Measurements from ENCODE around the gene MGAT4C.

Gene MGAT4C

GRCh38 chr12:86196465-86196864, 59.7 kb downstream of the MGAT4C start:
- H3K4me3 ChIP-seq (ENCODE audit: low read length), result no peak overlapping the region
- no peak for DNase-seq (ENCODE audit: low read depth)
- TF ChIP-seq CTCF (conservative IDR thresholded peaks at IDR 0.05; ENCODE audit: low read depth, low read length), result no peak

- TF ChIP-seq CTCF (conservative IDR thresholded peaks at IDR 0.05; ENCODE audit: low read depth, low read length), result no peak
- no peak for DNase-seq (ENCODE audit: low read depth)
- no peak overlapping the region for H3K4me3 ChIP-seq (ENCODE audit: low read length)
These were observed 61.5 kb downstream of the MGAT4C start for GRCh38 chr12:86194721-86195120.

- no peak for TF ChIP-seq CTCF (conservative IDR thresholded peaks at IDR 0.05; ENCODE audit: low read depth, low read length)
- DNase-seq (ENCODE audit: low read depth), result peak; percentile 2
- no peak overlapping the region for H3K4me3 ChIP-seq (ENCODE audit: low read length)
These were observed 62.3 kb downstream of the MGAT4C start for GRCh38 chr12:86193931-86194330.

GRCh38 chr12:86188226-86188625, 68.0 kb downstream of the MGAT4C start:
- no peak overlapping the region for H3K4me3 ChIP-seq (ENCODE audit: low read length)
- TF ChIP-seq CTCF (conservative IDR thresholded peaks at IDR 0.05; ENCODE audit: low read depth, low read length), result no peak
- DNase-seq (ENCODE audit: low read depth), result no peak

DNA sequence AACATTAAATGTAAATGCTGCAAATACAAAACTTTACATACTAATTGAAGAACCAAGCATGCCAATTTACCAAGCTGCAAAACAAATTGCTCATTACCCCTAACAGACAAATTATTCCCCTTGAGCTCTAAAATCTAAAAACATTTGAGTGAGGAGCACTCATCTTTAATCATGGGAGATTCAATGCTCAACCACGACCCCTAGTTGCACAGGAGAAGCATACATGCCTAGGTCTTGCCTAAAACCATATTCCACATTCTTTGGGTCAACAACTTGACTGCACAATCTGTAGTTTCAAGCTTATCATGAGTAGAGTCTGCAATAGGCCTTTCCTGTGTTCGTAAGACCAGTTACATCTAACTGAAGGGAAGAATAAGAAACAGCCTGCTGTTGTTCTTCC, 69.7 kb downstream of the MGAT4C start:
- no peak for TF ChIP-seq CTCF (conservative IDR thresholded peaks at IDR 0.05; ENCODE audit: low read depth, low read length)
- H3K4me3 ChIP-seq (ENCODE audit: low read length), result no peak overlapping the region
- DNase-seq (ENCODE audit: low read depth), result no peak

DNA sequence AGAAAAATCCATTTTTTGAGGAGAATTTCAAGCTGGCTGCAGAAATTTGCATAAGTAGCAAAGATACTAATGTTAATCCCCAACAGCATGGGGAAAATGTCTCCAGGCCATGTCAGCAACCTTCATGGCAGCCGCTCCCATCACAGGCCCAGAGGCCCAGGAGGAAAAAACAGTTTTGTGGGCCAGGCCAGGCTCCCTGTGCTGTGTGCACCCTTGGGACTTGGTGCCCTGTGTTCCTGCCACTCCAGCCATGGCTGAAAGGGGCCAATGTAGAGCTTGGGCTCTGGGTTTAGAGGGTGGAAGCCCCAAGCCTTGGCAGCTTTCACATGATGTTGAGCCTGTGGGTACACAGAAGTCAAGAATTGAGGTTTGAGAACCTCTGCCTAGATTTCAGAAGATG, 76.3 kb downstream of the MGAT4C start:
- H3K4me3 ChIP-seq (ENCODE audit: low read length), result no peak overlapping the region
- no peak for DNase-seq (ENCODE audit: low read depth)
- TF ChIP-seq CTCF (conservative IDR thresholded peaks at IDR 0.05; ENCODE audit: low read depth, low read length), result no peak

- no peak for DNase-seq (ENCODE audit: low read depth)
- no peak for TF ChIP-seq CTCF (conservative IDR thresholded peaks at IDR 0.05; ENCODE audit: low read depth, low read length)
- no peak overlapping the region for H3K4me3 ChIP-seq (ENCODE audit: low read length)
These were observed 82.0 kb downstream of the MGAT4C start for GRCh38 chr12:86174188-86174587.
